Thoracic aorta (tissue), 2 donors: ENCODE data around the gene LARP4. TPM values are rescaled to one million over a fixed set of nuclear protein-coding genes. Genes with fewer than 3 reads are reported as not detected.

ENCODE experiments used
- ATAC-seq: fragments of 150-250 bp; one replicate; pipeline ENCODE4 v1.8.0; 2017; ENCODE audit warnings: low read depth; ENCODE audit not compliant: insufficient number of reproducible peaks, low FRiP score
- DNase-seq: peaks from one replicate; pipeline ENCODE4 v3.0.0-alpha.2; 2020; ENCODE audit warnings: low spot score
- H3K27ac ChIP-seq, 2 donors: fragments of 200-600 bp; sonication (generic); 1 replicate in 1 of 2; 2 replicates in 1 of 2; pipeline ENCODE4 v1.5.1; 2016; ENCODE audit warnings: mild to moderate bottlenecking in 2 of 2, moderate library complexity in 2 of 2
- H3K27me3 ChIP-seq: fragments of 200-600 bp; sonication (generic); replicated peaks from 2 replicates; pipeline ENCODE4 v1.6.0; 2016; ENCODE audit warnings: mild to moderate bottlenecking; ENCODE audit not compliant: insufficient read depth
- H3K36me3 ChIP-seq: fragments of 200-600 bp; sonication (generic); one replicate; pipeline ENCODE4 v1.5.1; 2016
- H3K4me1 ChIP-seq, 2 donors: fragments of 200-600 bp; sonication (generic); 1 replicate in 1 of 2; 2 replicates in 1 of 2; pipeline versions ENCODE4 v1.5.1 to v1.6.0; 2016; ENCODE audit warnings: low read depth in 2 of 2, mild to moderate bottlenecking in 1 of 2; ENCODE audit not compliant: control insufficient read depth in 1 of 2
- H3K4me3 ChIP-seq: fragments of 200-600 bp; sonication (generic); 2 replicates; pipeline ENCODE4 v1.5.1; 2016; ENCODE audit warnings: mild to moderate bottlenecking
- H3K9me3 ChIP-seq: fragments of 200-600 bp; sonication (generic); 2 replicates; pipeline ENCODE4 v1.5.1; 2016
- total RNA-seq, 2 donors: library from RNA; depleted of rRNA; stranded (reverse); fragments of >200 nt; gene quantifications; one replicate each; pipeline versions ENCODE4 v1.1.0 to v1.2.3, GENCODE V29; 2016
- TF ChIP-seq, protein P1 (sequence below): fragments of 200-600 bp; sonication (generic); IDR thresholded peaks from one replicate; pipeline ENCODE4 v1.5.1; 2019; ENCODE audit warnings: antibody characterized with exemption

LARP4 gene
- total RNA-seq, 2 donors from 2014 or later = 13.1 to 73.5 TPM

DNA sequence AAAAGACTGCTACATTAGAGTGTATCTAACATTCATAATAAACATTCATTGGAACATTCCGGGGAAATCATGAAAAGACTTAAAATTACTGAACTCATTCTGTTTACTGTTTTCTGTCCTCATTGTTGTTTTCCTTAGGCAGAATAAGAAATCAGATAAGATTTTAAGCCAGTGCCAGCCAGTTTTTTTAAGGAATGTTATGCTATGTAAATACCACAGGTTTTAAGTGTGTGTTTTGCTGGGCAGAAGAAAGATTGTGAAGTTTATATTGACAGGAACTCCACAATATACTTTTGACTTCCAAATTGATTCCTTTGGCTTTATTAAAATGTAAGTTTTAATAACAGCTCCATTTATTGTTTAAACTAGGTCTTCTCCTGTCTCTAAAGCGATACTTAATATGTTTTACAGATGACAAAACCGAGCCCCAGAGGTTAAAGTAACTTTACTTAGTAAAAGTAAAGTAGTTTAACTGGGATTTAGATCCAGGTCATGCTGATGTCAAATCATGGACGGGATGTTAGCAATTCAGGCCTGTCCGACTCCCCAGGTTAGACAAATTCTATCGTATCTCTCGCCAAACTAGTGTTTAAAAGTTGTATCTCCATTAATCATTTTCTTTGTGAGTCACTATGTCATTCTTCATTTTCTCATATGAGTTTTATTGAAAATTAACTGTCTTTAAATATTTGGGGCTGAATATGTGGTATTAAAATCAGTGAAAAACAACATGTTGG, 1.7 kb downstream of the LARP4 start:
- Histone ChIP-seq H3K4me1 (peaks cover 19 to 33% of the 10 kb centered on the region in 2 donors), H3K27ac (peak overlapping the region; percentile 86 to 91), H3K27me3 (no peaks in the 10 kb centered on the region), H3K36me3 (no peaks in the 10 kb centered on the region), H3K9me3 (no peaks in the 10 kb centered on the region), H3K4me3 (peak overlapping the region; percentile 96)
- TF ChIP-seq, protein P1, sequence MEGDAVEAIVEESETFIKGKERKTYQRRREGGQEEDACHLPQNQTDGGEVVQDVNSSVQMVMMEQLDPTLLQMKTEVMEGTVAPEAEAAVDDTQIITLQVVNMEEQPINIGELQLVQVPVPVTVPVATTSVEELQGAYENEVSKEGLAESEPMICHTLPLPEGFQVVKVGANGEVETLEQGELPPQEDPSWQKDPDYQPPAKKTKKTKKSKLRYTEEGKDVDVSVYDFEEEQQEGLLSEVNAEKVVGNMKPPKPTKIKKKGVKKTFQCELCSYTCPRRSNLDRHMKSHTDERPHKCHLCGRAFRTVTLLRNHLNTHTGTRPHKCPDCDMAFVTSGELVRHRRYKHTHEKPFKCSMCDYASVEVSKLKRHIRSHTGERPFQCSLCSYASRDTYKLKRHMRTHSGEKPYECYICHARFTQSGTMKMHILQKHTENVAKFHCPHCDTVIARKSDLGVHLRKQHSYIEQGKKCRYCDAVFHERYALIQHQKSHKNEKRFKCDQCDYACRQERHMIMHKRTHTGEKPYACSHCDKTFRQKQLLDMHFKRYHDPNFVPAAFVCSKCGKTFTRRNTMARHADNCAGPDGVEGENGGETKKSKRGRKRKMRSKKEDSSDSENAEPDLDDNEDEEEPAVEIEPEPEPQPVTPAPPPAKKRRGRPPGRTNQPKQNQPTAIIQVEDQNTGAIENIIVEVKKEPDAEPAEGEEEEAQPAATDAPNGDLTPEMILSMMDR = no peak
- DNase-seq (no peak), ATAC-seq (no peak)

DNA sequence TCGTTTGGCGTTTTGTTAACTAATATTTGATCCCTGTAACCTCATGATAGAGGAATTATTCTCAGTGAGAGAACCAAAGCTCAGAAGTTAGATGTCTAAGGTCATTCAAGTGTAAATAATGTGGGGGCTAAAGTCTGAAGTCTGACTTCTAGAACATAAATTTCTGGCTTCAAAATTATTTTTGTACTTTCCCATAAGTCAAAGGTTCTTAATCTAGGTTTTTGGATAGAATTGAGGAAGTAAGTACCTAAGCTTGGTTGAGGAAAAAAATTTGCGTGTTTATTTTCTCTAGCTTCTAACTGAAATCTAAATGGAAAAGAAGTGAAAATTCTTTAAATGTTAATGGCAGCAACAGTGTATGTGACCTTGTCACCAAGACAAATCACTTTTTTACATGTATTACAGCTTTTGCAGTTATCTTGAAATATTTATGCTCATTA, 2.3 kb downstream of the LARP4 start:
- H3K27me3 ChIP-seq = no peaks in the 10 kb centered on the region
- H3K27ac ChIP-seq = peak overlapping the region; percentile 86 to 91
- TF ChIP-seq, protein P1 = no peak
- peaks cover 19 to 33% of the 10 kb centered on the region in 2 donors for H3K4me1 ChIP-seq
- DNase-seq (no peak), ATAC-seq (no peak)
- H3K4me3 ChIP-seq = peak overlapping the region; percentile 96
- H3K36me3 ChIP-seq = no peaks in the 10 kb centered on the region
- H3K9me3 ChIP-seq = no peaks in the 10 kb centered on the region

DNA sequence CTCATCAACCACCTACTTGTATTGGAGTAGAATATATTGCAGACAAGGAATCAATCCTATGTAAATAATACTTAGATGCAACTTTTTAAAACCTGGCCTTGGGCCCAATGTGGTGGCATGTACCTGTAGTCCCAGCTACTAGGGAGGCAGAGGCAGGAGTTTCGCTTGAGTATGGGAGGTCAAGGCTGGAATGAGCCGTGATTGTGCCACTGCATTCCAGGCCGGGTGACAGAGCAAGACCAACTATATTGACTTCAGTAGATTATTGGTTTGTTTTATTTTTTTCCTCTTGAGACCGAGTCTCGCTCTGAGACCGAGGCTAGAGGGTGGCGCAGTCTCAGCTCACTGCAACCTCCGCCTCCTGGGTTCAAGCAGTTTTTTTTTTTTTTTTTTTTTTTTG, 3.6 kb downstream of the LARP4 start:
- Histone ChIP-seq H3K4me1 (peaks cover 19 to 33% of the 10 kb centered on the region in 2 donors), H3K4me3 (no peak overlapping the region), H3K27me3 (no peaks in the 10 kb centered on the region), H3K9me3 (no peaks in the 10 kb centered on the region), H3K36me3 (no peaks in the 10 kb centered on the region), H3K27ac (no peak overlapping the region)
- TF ChIP-seq, protein P1 = no peak
- DNase-seq (no peak), ATAC-seq (no peak)

DNA sequence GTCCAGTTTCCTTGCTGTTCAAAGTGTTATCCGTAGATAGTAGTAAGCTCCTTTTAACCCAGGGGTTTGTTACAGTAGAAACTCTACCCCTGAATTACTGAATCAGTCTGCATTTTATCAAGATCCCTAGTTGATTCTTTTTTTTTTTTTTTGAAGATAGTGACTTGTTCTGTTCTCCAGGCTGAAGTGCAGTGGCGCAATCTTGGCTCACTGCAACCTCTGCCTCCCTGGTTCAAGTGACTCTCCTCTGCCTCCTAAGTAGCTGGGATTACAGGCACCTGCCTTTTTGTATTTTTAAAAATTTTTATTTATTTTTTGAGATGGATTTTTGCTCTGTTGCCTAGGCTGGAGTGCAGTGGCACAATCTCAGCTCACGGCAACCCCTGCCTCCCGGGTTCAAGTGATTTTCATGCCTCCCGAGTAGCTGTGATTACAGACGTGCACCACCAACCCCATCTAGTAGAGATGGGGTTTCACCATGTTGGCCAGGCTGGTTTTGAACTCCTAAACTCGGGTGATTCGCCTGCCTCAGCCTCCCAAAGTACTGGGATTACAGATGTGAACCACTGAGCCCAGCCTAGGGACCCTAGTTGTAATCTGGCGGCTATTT, 10.5 kb downstream of the LARP4 start:
- TF ChIP-seq, protein P1 = no peak
- H3K4me1 ChIP-seq = peaks cover 0 to 12% of the 10 kb centered on the region in 2 donors
- no peaks in the 10 kb centered on the region for H3K9me3 ChIP-seq
- H3K27ac ChIP-seq = no peak overlapping the region
- no peak for ATAC-seq
- H3K36me3 ChIP-seq = no peaks in the 10 kb centered on the region
- no peaks in the 10 kb centered on the region for H3K27me3 ChIP-seq
- DNase-seq = no peak
- no peak overlapping the region for H3K4me3 ChIP-seq

DNA sequence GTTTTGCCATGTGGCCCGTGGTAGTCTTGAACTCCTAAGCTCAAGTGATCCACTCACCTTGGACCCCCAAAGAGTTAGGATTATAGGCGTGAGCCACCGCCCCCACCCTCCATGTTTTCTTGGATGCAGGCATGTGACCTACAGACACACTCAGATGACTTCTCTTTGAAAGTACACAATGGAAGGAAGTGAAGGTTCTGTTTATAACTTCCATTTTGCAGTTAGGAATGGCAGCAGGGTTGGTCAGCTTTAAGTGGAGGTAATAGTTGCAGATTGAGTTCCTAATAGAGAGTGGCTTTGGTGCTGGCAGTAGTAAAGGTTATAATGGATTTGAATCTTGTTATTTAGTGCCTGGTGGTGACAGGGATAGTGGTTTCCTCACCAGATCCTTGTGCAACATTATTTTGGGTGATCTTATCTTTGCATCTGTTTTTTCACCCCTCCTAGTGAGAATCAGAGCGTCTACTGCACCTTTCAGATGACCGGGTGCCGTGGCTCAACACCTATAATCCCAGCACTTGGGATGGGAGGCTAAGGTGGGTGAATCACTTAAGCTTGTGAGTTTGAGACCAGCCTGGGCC, 15.3 kb downstream of the LARP4 start:
- Histone ChIP-seq H3K27ac (no peak overlapping the region), H3K27me3 (no peaks in the 10 kb centered on the region), H3K4me1 (peaks cover 0 to 6% of the 10 kb centered on the region in 2 donors), H3K9me3 (no peaks in the 10 kb centered on the region), H3K4me3 (no peak overlapping the region), H3K36me3 (peaks cover 6% of the 10 kb centered on the region)
- no peak for DNase-seq
- TF ChIP-seq, protein P1 = no peak
- no peak for ATAC-seq
